Urinary bladder (tissue), 4 donors: ENCODE results near the gene TBX15. TPM values are rescaled to one million over a fixed set of nuclear protein-coding genes. Genes with fewer than 3 reads are reported as not detected.
"Not testable (repeated sequence)": the region's sequence is repeated elsewhere in the genome, so short reads cannot be mapped to it uniquely, and the experiment has no call there.

Source experiments
- DNase-seq: peaks from one replicate; pipeline ENCODE4 v3.0.0-alpha.2; 2015; ENCODE audit errors: extremely low spot score
- H3K27ac ChIP-seq: one replicate; pipeline ENCODE4 v1.5.1; 2013; ENCODE audit warnings: low read depth, mild to moderate bottlenecking, moderate library complexity
- H3K36me3 ChIP-seq: one replicate; pipeline ENCODE4 v1.6.1; 2013; ENCODE audit warnings: mild to moderate bottlenecking, moderate library complexity; ENCODE audit not compliant: insufficient read depth
- H3K4me1 ChIP-seq: one replicate; pipeline ENCODE4 v1.6.1; 2013; ENCODE audit warnings: mild to moderate bottlenecking, moderate library complexity; ENCODE audit not compliant: insufficient read depth
- H3K4me3 ChIP-seq: one replicate; pipeline ENCODE4 v1.5.1; 2013; ENCODE audit warnings: low read depth, low read length
- WGBS: extraction: QIAGEN DNeasy Blood & Tissue Kit; methylation state at CpG from one replicate; pipeline ENCODE4 v1.1.7; 2013; 5-methylcytosine and 5-hydroxymethylcytosine counted together
- polyA plus RNA-seq: library from polyadenylated mRNA; stranded (reverse); fragments of 200-250 nt; gene quantifications from one replicate; pipeline ENCODE4 v1.2.3, GENCODE V29; 2013
- total RNA-seq: library from RNA; depleted of rRNA; stranded (reverse); fragments of >200 nt; gene quantifications from one replicate; pipeline ENCODE4 v1.2.3, GENCODE V29; 2014
- donor health status: healthy with polysubstance abuse.
- donor health status: healthy.

Gene TBX15
- total and polyA plus RNA-seq, 2 donors, result 0.38 to 5.2 TPM

DNA sequence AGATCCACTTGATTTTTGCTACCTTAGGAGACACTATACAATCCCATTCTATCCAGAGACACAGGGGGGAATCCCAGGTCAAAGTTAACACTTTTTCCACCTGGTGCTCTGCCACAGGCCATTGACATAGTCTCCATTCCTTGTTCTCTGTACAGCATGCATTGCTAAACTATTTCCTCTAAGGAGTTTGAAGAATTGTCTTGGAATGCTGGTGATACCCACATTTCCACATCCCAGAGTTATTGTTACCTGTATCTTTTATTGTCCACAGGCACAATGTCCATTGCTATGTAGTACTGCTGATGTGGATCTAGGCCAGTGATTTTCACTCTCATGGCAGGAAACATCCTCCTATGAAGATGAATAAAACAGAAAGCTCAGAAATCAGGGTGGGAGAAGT, 61.9 kb downstream of the TBX15 start:
- DNase-seq, result no peak
- Histone ChIP-seq H3K36me3 (no peaks in the 10 kb centered on the region), H3K4me1 (no peaks in the 10 kb centered on the region), H3K27ac (no peak overlapping the region), H3K4me3 (no peak overlapping the region)

DNA sequence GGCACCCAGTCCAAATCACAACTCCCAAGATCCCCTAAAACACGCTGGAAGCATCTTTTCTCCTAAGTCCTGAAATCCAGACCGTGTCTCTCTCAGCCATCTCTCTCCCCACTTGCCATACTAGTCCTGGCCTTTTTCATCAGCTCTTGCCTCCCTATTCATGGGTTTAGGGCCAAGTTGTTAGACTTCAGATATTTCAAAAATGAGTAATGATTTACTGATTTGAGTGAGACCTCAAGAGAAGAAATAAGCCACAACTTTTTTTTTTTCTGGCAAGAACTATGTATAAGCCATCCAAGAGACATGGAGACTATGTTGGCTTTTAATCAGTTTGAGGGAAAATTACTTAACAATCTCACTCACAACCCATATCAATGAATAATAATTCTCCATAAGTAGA, 62.5 kb downstream of the TBX15 start:
- Histone ChIP-seq H3K4me1 (no peaks in the 10 kb centered on the region), H3K4me3 (no peak overlapping the region), H3K27ac (no peak overlapping the region), H3K36me3 (no peaks in the 10 kb centered on the region)
- DNase-seq, result no peak
- 59% methylated on average over 2 of the region's 2 CpGs for WGBS

DNA sequence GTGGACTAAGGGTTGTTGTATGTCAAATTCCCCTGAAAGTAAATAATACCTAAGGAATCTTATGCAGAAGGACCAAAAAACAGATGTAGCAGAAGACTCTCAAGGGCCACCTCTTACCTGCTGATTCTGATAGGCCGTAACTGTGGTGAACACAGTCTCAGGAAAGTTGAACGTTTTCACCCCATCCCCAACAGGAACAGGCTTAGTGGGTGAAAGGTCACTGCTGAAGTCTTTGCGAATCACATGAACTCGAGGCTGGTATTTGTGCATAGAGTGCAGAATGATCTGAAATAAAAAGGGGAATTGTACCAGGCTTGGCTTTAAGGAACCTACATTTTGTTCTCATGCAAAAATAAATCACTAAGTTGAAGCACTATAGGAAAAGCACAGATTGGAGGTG, 64.8 kb downstream of the TBX15 start:
- no peak overlapping the region for H3K4me3 ChIP-seq
- H3K4me1 ChIP-seq, result no peaks in the 10 kb centered on the region
- no peak for DNase-seq
- no peak overlapping the region for H3K27ac ChIP-seq
- WGBS, result 34% methylated on average over 4 of the region's 4 CpGs
- no peaks in the 10 kb centered on the region for H3K36me3 ChIP-seq

DNA sequence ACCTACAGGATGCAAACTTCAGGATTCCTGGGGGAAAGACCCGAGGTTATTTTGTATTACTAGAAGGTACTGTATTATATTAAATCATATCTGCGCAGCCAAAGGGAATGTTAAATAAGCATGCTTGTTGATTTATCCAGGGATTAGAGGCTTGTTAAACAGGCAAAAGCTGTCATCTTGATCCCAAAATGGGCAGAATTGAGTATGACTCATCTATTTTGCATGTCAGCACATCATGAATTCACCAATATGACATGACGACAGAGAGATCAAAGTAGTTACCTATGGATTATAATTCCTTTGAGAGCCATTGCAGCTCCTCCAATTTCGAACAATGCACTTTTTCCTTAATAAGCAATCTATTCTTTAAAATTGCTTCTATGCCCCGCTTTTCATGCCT, 66.1 kb downstream of the TBX15 start:
- H3K4me3 ChIP-seq, result no peak overlapping the region
- 58% methylated on average over 5 of the region's 5 CpGs for WGBS
- H3K36me3 ChIP-seq, result no peaks in the 10 kb centered on the region
- H3K4me1 ChIP-seq, result no peaks in the 10 kb centered on the region
- DNase-seq, result no peak
- H3K27ac ChIP-seq, result no peak overlapping the region

DNA sequence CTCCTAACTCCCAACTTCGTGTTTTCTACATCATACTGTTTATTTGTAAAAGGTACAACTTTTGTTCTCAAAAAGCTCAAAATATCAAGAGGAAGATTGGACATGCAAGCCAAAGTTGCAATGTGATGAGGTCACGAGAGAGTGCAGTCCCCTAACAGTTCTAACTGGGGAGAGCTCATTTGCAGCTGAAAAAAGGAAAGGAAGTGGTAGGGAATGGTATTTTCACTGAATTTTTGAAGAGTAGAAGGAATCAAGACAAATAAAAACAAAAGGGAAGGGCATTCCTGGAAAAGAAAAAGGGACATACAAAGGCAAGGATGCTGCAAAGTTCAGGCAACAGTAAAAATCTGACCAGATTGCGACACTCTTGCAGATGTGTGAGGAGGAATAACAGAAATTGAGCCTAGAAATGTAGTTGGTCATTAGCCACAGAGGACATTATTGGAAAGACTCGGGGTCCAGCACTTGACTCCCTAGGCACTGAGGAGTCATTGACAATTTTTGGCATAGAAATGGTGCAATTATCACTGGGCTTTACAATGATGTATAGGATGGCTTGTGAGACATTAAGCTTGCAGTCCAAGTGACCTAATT, 67.9 kb downstream of the TBX15 start:
- no peak for DNase-seq
- WGBS, result 66% methylated on average over 4 of the region's 4 CpGs
- Histone ChIP-seq H3K27ac (no peak overlapping the region), H3K4me3 (no peak overlapping the region), H3K36me3 (no peaks in the 10 kb centered on the region), H3K4me1 (no peaks in the 10 kb centered on the region)

DNA sequence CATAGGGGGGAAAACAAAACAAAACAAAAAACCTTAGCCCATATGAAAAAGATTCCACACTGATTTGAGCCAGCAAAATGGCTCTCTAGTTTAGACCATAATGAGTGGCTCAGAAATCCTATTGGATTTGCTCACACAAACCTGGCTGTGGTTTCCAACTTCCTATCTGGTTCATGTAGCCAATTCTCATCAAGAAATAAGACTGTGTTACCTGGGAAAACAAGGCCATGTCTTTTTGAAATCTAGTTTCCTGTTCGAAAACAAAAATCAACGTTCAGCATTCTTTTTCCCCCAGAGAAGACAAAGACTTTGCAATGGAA, 69.2 kb downstream of the TBX15 start:
- DNase-seq, result no peak
- H3K36me3 ChIP-seq, result no peaks in the 10 kb centered on the region
- H3K4me3 ChIP-seq, result no peak overlapping the region
- 75% methylated on average over 2 of the region's 2 CpGs for WGBS
- no peaks in the 10 kb centered on the region for H3K4me1 ChIP-seq
- no peak overlapping the region for H3K27ac ChIP-seq

DNA sequence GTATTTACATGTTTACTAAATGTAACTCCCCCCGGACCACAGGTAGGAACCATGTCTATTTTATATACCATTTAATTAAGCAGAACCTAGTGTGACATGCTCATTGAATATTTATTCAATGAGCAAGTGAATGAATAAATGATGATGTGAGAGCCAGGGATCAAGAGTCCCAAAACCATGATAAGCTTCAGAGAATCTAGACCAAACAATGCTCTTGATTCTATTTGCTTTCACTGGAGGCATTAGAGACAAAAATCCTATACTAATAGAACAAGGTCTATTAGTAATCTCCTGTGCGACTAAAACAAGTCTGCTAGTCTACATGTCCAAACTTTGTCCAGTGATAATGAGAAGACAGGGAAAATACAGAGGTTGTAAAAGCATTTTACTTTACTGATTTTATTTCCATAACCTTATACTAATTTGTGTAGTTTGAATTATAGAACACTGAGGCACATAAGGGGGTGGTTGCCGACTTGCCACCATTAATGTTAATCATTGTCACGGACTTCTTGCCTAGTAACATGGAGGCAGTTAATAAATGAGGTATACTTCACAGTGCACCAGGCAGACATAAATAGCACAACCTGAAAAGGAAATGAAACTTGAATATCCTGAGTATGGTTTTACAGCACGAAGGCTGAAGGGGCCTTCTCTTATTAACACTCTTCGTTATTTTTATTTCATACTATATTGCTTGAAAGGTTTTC, 69.8 kb downstream of the TBX15 start:
- Histone ChIP-seq H3K4me1 (no peaks in the 10 kb centered on the region), H3K27ac (no peak overlapping the region), H3K4me3 (no peak overlapping the region), H3K36me3 (no peaks in the 10 kb centered on the region)
- WGBS, result 86% methylated on average over 6 of the region's 6 CpGs
- DNase-seq, result no peak

DNA sequence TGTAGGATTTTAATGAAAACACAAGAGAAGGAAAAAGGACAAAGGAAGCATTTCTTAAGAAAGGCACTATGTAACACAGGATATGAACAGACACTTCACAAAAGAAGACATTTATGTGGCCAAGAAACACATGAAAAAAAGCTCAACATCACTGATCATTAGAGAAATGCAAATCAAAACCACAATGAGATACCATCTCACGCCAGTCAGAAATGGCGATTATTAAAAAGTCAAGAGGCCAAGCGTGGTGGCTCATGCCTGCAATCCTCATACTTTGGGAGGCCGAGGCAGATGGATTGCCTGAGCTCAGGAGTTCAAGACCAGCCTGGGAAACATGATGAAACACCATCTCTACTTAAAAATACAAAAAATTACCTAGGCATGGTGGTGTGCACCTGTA, 71.8 kb downstream of the TBX15 start:
- H3K36me3 ChIP-seq, H3K4me3 ChIP-seq, H3K4me1 ChIP-seq, DNase-seq, H3K27ac ChIP-seq: not testable (repeated sequence)
- 91% methylated on average over 4 of the region's 4 CpGs for WGBS

DNA sequence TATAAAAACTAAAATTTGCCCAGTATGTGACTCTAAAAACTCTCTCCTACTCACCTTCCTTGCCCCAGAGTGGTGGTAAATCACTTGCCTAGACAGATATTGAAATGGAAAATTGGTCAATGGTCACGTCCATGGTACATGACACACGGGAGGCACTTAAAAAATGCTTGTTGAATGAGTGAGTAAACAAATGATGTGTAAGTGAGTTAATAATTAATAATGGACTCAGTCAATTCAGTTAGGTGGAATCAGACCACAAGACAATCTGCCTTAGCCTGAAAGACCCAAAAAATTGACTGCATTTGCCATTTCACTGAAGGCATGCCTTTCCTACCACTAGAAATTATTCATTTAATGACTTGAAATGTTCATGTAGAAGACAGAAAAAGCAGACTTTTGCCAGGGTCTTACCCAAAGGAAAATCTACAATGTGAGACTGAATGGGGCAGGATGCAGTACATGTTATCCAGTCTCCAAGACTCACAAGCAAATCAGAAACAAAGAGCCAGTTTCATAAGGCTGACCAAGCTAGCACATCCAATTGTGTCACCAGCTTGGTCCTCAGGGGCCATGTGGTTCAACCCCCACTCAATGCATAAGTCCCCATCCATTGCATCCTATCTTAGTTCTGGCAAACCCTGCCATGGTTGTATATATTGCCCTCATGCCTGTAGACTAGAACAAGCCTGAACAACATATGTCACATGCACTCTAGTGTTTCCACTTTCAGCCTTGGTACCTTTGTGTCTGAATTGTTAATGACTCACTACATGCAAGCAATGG, 73.6 kb downstream of the TBX15 start:
- Histone ChIP-seq H3K4me1 (no peaks in the 10 kb centered on the region), H3K4me3 (no peak overlapping the region), H3K27ac (no peak overlapping the region), H3K36me3 (no peaks in the 10 kb centered on the region)
- 70% methylated on average over 2 of the region's 2 CpGs for WGBS
- no peak for DNase-seq

DNA sequence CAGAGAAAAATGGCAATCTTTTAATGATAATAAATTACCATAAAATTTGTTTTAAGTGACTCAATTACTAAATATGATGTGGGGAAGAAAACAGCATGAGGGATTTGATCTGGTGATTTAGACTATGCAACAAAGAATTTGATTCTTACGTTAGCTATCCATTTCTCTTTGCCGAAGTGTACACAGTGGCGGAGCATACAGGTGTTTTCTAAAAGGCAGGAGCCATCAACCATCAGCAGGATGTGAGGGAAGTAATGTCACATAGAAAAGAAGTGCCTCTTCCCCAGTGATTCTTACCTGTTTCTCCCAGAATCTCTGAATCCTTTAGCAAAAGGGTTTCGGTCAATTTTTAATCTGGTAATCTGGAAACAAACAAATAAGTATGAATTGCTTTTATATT, 74.3 kb downstream of the TBX15 start:
- Histone ChIP-seq H3K36me3 (no peaks in the 10 kb centered on the region), H3K4me1 (no peaks in the 10 kb centered on the region), H3K4me3 (no peak overlapping the region), H3K27ac (no peak overlapping the region)
- no peak for DNase-seq
- 88% methylated on average over 4 of the region's 4 CpGs for WGBS

DNA sequence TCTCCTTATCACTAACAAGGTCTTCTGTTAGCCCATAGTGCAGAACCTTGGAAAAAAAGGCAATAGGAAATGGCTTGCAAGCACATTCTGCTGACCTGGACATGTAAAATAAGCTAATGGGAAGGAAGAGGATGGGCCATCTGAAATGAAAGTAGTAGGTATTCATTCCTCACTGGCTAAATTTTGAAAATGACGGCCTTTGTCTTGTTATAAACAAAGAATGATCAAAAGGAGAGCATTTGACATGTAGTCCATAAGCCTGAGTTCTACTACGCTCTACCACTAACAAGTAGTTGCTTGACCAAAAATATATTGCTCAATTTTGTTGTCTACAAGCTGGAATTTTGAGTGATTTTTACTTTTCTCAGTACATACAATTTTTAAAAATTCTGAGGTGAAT, 75.6 kb downstream of the TBX15 start:
- Histone ChIP-seq H3K4me1 (no peaks in the 10 kb centered on the region), H3K27ac (no peak overlapping the region), H3K36me3 (no peaks in the 10 kb centered on the region), H3K4me3 (no peak overlapping the region)
- WGBS, result 89% methylated on average over 2 of the region's 2 CpGs
- DNase-seq, result no peak

DNA sequence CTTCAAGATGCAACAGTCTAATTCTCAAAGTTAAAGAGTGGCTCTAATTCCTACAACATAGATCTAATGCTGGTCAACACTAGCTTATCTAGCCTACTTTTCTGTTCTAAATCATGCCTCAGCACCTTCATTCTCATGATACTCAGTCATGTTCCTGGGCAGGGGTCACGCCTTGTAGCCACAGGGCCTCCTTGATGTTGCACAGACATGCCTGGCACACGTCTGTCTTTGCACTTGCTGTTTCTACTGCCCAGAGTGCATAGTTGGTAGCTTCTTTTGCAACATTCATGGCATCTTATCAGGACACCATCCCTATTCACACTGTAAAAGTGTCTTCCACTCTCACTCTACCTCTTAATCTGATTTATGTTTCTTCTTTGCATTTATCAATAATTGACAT, 76.6 kb downstream of the TBX15 start:
- no peaks in the 10 kb centered on the region for H3K36me3 ChIP-seq
- WGBS, result 46% methylated on average over 2 of the region's 2 CpGs
- H3K4me1 ChIP-seq, result no peaks in the 10 kb centered on the region
- H3K27ac ChIP-seq, result no peak overlapping the region
- no peak for DNase-seq
- H3K4me3 ChIP-seq, result no peak overlapping the region

DNA sequence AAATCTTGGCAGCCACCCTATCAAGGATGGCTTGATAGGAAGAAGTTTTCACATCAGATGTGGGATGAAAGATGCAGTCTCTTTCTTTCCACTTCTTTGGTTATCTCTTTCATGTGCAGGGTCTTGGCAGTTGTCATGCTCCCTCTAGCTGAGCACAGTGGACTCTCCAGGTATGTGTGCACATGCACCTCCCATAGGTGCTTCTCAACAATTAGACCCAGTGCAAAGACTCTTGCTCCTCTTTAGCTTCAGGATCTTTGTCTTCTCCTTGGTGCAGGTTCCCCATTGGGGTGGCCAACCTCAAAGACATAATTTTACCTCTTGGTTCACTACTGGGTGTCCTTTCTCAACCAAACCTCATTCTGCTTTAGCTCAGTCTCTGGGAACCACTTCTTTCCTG, 80.7 kb downstream of the TBX15 start:
- Histone ChIP-seq H3K36me3 (no peaks in the 10 kb centered on the region), H3K4me3 (no peak overlapping the region), H3K27ac (no peak overlapping the region), H3K4me1 (no peaks in the 10 kb centered on the region)
- DNase-seq, result no peak

DNA sequence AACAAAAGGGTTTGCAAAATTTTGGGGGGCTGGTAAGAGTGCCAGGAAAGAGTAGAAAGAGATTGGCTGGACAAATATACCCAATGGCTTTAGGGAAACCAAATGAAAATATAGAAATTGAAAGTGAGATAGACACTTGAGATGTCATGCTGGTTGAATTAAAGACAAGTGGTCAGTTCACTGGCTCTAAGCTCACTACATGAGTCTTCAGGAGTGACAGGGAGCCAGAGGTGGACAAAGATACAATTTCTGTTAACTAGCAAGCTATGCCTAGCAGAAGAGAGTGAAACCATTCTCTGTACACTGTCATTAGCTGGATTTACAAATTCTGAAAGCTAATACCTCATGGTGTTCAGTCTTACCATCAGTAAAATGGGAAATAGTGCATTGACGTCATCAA, 82.5 kb downstream of the TBX15 start:
- H3K27ac ChIP-seq, result no peak overlapping the region
- no peak overlapping the region for H3K4me3 ChIP-seq
- WGBS, result 85% methylated on average over 1 of the region's 1 CpG
- DNase-seq, result no peak
- no peaks in the 10 kb centered on the region for H3K4me1 ChIP-seq
- no peaks in the 10 kb centered on the region for H3K36me3 ChIP-seq
